OCI-LY3 (cell line): ENCODE measurements around the gene OTOG.

ENCODE experiments used
- H2AFZ ChIP-seq: fragments of 200-600, 300-600 bp; shearing (Covaris generic); 2 replicates; pipeline ENCODE4 v1.6.0; 2014; ENCODE audit warnings: antibody characterized with exemption, low read depth, low read length
- H3K27ac ChIP-seq: fragments of 200-600, 300-600 bp; sonication (generic); 2 replicates; pipeline ENCODE4 v1.5.1; 2014; ENCODE audit warnings: mild to moderate bottlenecking, low read length, moderate library complexity, mixed read lengths
- H3K27me3 ChIP-seq: fragments of 200-600, 300-600 bp; sonication (generic); 2 replicates; pipeline ENCODE4 v1.6.1; 2014; ENCODE audit warnings: low read depth, low read length, mixed read lengths
- H3K36me3 ChIP-seq: fragments of 200-600, 300-600 bp; sonication (generic); replicated peaks from 2 replicates; pipeline ENCODE3; 2014; ENCODE audit warnings: low read depth, low read length, mixed read lengths
- H3K4me1 ChIP-seq: fragments of 300-600, 200-600 bp; sonication (generic); 2 replicates; pipeline ENCODE4 v1.6.1; 2014; ENCODE audit warnings: low read length, mixed read lengths
- H3K4me2 ChIP-seq: fragments of 200-600, 300-600 bp; sonication (generic); 2 replicates; pipeline ENCODE4 v1.6.1; 2014; ENCODE audit warnings: low read length, mixed read lengths
- H3K4me3 ChIP-seq: fragments of 300-600, 200-600 bp; sonication (generic); 2 replicates; pipeline ENCODE4 v1.5.1; 2014; ENCODE audit warnings: antibody characterized with exemption, mild to moderate bottlenecking, low read length, moderate library complexity
- H3K79me2 ChIP-seq: fragments of 300-600, 200-600 bp; shearing (Covaris generic); 2 replicates; pipeline ENCODE4 v1.6.1; 2014; ENCODE audit warnings: mild to moderate bottlenecking, low read length, mixed read lengths
- H3K9ac ChIP-seq: fragments of 300-600, 200-600 bp; shearing (Covaris generic); 2 replicates; pipeline ENCODE4 v1.6.0; 2014; ENCODE audit warnings: mild to moderate bottlenecking, low read length, moderate library complexity
- H3K9me3 ChIP-seq: fragments of 200-600, 300-600 bp; shearing (Covaris generic); 2 replicates; pipeline ENCODE4 v1.6.1; 2014; ENCODE audit warnings: low read length, mixed read lengths; ENCODE audit not compliant: insufficient read depth
- H4K20me1 ChIP-seq: fragments of 200-600, 300-600 bp; sonication (generic); 2 replicates; pipeline ENCODE4 v1.6.1; 2016; ENCODE audit warnings: low read length, mixed read lengths; ENCODE audit not compliant: insufficient read depth
- EZH2phosphoT487 ChIP-seq: fragments of 200-600 bp; shearing (Covaris generic); IDR thresholded peaks from 2 replicates; pipeline ENCODE4 v1.6.1; 2018; ENCODE audit warnings: antibody characterized with exemption, mixed run types, low read depth
- TF ChIP-seq, protein P1 (sequence below): fragments of 200-600, 300-600 bp; sonication (generic); IDR thresholded peaks from 2 replicates; pipeline ENCODE4 v1.5.1; 2014; ENCODE audit warnings: antibody characterized with exemption, low read length, low read depth

OTOG gene

DNA sequence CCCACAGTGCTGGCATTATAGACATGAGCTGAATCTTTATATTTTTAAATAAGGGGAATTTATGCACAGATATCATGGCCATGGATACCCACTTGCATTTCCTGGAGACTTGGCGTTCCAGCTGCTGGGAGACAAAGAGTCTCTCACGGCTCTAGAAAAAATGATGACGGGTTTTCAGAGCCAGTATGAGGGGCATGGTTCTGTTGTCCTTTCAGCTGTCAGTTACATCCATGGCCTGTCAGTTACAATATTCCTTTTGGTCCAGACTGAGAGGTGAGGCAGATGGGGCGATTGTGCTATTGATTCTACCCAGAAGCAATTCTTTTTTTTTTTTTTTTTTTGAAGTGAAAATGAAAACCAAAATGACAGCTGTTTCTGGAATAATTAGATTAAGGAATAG lies 32.6 kb upstream of the OTOG start:
- TF ChIP-seq EZH2phosphoT487 = no peak
- H3K9ac ChIP-seq = no peak overlapping the region
- H3K36me3 ChIP-seq = no peaks in the 10 kb centered on the region
- no peaks in the 10 kb centered on the region for H4K20me1 ChIP-seq
- H2AFZ ChIP-seq = no peak overlapping the region
- peaks cover 61% of the 10 kb centered on the region for H3K27me3 ChIP-seq
- H3K4me1 ChIP-seq = no peaks in the 10 kb centered on the region
- H3K4me3 ChIP-seq = no peak overlapping the region
- H3K79me2 ChIP-seq = no peaks in the 10 kb centered on the region
- H3K9me3 ChIP-seq = no peaks in the 10 kb centered on the region
- H3K27ac ChIP-seq = no peak overlapping the region
- no peak overlapping the region for H3K4me2 ChIP-seq

DNA sequence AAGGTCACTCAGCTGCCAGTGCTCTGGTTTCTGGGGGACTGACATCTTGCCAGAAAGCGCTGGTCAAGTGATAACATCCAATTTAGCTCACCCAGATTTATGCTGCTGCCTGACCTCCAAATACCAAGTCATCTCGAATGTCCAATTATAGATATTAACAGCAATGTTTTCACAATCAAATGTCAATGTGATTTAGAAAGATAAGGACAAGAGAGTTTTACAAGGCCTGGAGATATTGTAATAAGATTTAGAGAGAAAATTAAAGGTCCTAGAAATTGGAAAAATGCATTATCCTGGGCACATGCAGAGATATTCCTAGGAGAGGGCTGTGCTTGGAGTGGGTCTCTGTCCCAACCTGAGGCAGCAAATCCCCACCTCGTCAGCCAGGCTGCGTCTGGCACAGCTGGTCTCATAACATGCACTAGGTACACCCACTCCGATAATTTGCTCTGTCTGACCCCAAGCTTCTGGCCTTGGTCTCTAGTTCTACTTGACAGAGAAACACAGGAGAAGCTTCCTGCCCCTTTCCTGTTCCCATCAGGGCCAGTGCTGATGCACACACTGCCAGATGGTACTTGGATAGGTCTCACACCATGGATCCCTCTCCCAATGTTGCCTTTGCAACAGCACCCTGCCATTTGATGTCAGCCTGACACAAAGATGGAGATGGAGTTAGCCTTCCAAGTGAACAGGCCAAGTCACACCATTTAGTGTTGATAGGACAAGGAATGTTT lies 31.4 kb upstream of the OTOG start:
- Histone ChIP-seq H3K9ac (no peak overlapping the region), H3K4me1 (no peaks in the 10 kb centered on the region), H3K4me3 (no peak overlapping the region), H3K79me2 (no peaks in the 10 kb centered on the region), H3K9me3 (no peaks in the 10 kb centered on the region), H4K20me1 (no peaks in the 10 kb centered on the region), H3K27ac (no peak overlapping the region), H3K4me2 (no peak overlapping the region), H3K27me3 (peaks cover 57% of the 10 kb centered on the region), H2AFZ (no peak overlapping the region), H3K36me3 (no peaks in the 10 kb centered on the region)
- TF ChIP-seq EZH2phosphoT487 = no peak
- TF ChIP-seq, protein P1, sequence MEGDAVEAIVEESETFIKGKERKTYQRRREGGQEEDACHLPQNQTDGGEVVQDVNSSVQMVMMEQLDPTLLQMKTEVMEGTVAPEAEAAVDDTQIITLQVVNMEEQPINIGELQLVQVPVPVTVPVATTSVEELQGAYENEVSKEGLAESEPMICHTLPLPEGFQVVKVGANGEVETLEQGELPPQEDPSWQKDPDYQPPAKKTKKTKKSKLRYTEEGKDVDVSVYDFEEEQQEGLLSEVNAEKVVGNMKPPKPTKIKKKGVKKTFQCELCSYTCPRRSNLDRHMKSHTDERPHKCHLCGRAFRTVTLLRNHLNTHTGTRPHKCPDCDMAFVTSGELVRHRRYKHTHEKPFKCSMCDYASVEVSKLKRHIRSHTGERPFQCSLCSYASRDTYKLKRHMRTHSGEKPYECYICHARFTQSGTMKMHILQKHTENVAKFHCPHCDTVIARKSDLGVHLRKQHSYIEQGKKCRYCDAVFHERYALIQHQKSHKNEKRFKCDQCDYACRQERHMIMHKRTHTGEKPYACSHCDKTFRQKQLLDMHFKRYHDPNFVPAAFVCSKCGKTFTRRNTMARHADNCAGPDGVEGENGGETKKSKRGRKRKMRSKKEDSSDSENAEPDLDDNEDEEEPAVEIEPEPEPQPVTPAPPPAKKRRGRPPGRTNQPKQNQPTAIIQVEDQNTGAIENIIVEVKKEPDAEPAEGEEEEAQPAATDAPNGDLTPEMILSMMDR = no peak

DNA sequence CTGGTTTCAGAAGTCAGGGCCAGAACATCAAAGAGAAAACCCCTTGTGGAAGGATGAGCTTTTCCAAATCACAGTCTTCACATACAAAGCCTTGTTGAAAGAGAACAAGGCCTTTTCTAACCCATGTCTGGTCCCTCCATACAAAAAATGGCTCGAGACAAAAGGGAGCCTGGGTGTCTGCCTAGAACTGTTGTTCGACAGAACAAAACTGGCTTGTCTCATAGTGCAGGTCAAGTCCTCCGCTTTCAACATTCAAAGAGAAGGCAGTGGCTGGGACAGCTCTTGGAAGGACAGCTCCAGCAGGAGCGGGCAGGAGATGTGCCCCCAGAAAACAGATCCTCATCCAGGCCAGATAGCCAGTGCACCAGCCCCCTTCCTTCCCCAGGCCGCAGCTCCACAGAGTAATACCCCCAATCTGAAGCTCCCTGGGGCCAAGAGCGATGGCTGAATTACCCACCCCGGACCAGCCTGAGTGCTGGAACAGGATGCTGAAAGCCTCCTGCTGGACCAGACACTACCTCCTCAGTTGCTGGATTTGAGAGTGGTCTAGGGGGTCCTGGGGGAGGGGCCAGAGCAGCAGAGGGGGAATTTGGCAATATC lies 30.4 kb upstream of the OTOG start:
- no peaks in the 10 kb centered on the region for H3K79me2 ChIP-seq
- TF ChIP-seq, protein P1 = no peak
- TF ChIP-seq EZH2phosphoT487 = no peak
- no peak overlapping the region for H3K27ac ChIP-seq
- no peaks in the 10 kb centered on the region for H3K36me3 ChIP-seq
- no peak overlapping the region for H3K9ac ChIP-seq
- no peaks in the 10 kb centered on the region for H4K20me1 ChIP-seq
- H3K4me2 ChIP-seq = no peak overlapping the region
- H3K4me3 ChIP-seq = no peak overlapping the region
- H3K27me3 ChIP-seq = peaks cover 46% of the 10 kb centered on the region
- no peaks in the 10 kb centered on the region for H3K9me3 ChIP-seq
- no peak overlapping the region for H2AFZ ChIP-seq
- H3K4me1 ChIP-seq = no peaks in the 10 kb centered on the region

DNA sequence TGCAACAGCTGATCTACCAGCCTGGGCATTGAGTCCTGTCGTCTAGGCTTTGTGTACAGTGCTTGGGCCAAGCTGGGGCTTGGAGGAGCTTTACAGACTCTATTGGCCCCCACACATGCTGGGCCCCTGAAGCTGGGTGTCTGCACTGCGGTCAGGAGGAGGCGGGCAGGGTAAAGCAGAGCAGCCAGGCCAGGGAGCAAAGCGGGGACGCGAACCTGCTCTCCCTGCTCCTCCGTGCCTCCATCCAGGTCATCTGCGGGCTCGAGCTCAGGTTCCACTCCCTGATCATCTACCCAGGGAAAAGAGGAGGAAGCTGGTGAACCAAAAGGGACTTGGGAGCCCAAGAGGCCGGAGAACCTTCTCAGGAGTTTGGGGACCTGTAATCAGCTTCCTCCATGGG lies 29.9 kb upstream of the OTOG start:
- Histone ChIP-seq H3K9me3 (no peaks in the 10 kb centered on the region), H4K20me1 (no peaks in the 10 kb centered on the region), H3K4me1 (no peaks in the 10 kb centered on the region), H3K4me3 (no peak overlapping the region), H3K9ac (no peak overlapping the region), H3K27me3 (peaks cover 42% of the 10 kb centered on the region), H3K36me3 (no peaks in the 10 kb centered on the region), H3K79me2 (no peaks in the 10 kb centered on the region), H3K27ac (no peak overlapping the region), H3K4me2 (no peak overlapping the region), H2AFZ (no peak overlapping the region)
- TF ChIP-seq, protein P1 = no peak
- TF ChIP-seq EZH2phosphoT487 = no peak
